Natural killer cell (primary cell): Measurements from ENCODE around the gene DRD4. TPM values are rescaled to one million over a fixed set of nuclear protein-coding genes. Genes with fewer than 3 reads are reported as not detected.
"Not testable (repeated sequence)": the region's sequence is repeated elsewhere in the genome, so short reads cannot be mapped to it uniquely, and the experiment has no call there.

ENCODE experiments used
- ATAC-seq, 3 donors: fragments of 150-1000 bp in 2 of 3; fragments of 200-7000 bp in 1 of 3; cut with Tn5 transposase; 1 replicate in 1 of 3; 2 replicates in 2 of 3; pipeline ENCODE4 v1.10.0; 2021; ENCODE audit warnings: mild to moderate bottlenecking in 2 of 3, moderate library complexity in 2 of 3
- DNase-seq, 2 donors: peaks; one replicate each; pipeline versions ENCODE4 v3.0.0 to v3.0.0-alpha.2; 2013 to 2021; ENCODE audit warnings: mixed read lengths in 1 of 2
- H3K27ac ChIP-seq: one replicate; pipeline ENCODE4 v1.5.1; 2013; ENCODE audit warnings: mild to moderate bottlenecking, low read length
- H3K27me3 ChIP-seq: one replicate; pipeline ENCODE4 v1.6.1; 2013; ENCODE audit warnings: low read length; ENCODE audit not compliant: control insufficient read depth, insufficient read depth
- H3K36me3 ChIP-seq: one replicate; pipeline ENCODE4 v1.6.1; 2013; ENCODE audit warnings: low read length; ENCODE audit not compliant: control insufficient read depth, insufficient read depth
- H3K4me1 ChIP-seq: one replicate; pipeline ENCODE4 v1.6.1; 2013; ENCODE audit warnings: low read length; ENCODE audit not compliant: control insufficient read depth, insufficient read depth
- H3K4me3 ChIP-seq: one replicate; pipeline ENCODE4 v1.5.1; 2013; ENCODE audit warnings: low read length
- H3K9me3 ChIP-seq: one replicate; pipeline ENCODE4 v1.6.1; 2013; ENCODE audit warnings: low read length; ENCODE audit not compliant: control insufficient read depth, insufficient read depth
- H3K27ac Mint-ChIP-seq, 2 donors: one replicate each; pipeline ENCODE4 v1.8.0; 2022; ENCODE audit warnings: mild to moderate bottlenecking in 2 of 2, mixed read lengths in 2 of 2, moderate library complexity in 1 of 2
- H3K27me3 Mint-ChIP-seq, 2 donors: one replicate each; pipeline ENCODE4 v1.8.0; 2022; ENCODE audit warnings: low read depth in 2 of 2, mixed read lengths in 2 of 2
- H3K36me3 Mint-ChIP-seq: one replicate; pipeline ENCODE4 v1.8.0; 2022; ENCODE audit warnings: mixed read lengths
- H3K4me1 Mint-ChIP-seq, 2 donors: one replicate each; pipeline ENCODE4 v1.8.0; 2022; ENCODE audit warnings: mixed read lengths in 2 of 2
- H3K4me3 Mint-ChIP-seq: one replicate; pipeline ENCODE4 v1.8.0; 2022; ENCODE audit warnings: mild to moderate bottlenecking, moderate library complexity, mixed read lengths
- H3K9me3 Mint-ChIP-seq, 2 donors: one replicate each; pipeline ENCODE4 v1.8.0; 2022; ENCODE audit warnings: mixed read lengths in 2 of 2
- WGBS: methylation state at CpG from one replicate; pipeline ENCODE4 v1.1.7; 2013; ENCODE audit warnings: missing lambda C conversion rate; ENCODE audit not compliant: insufficient coverage; 5-methylcytosine and 5-hydroxymethylcytosine counted together
- intact Hi-C: fragments of 100-400 bp; cut with micrococcal nuclease; formaldehyde crosslinking; loops from one replicate; pipeline ENCODE4 v1.14.2; 2022
- total RNA-seq, 4 donors: library from RNA; stranded (reverse); fragments of 120-200 nt in 1 of 4; gene quantifications; one replicate each; pipeline versions ENCODE4 v1.2.3 to v1.2.4, GENCODE V29; 2013 to 2022
- TF ChIP-seq, protein P1 (sequence below): fragments of 200-600 bp; IDR thresholded peaks from one replicate; pipeline ENCODE4 v1.8.0; 2022; ENCODE audit warnings: antibody characterized with exemption

The DRD4 gene
- total RNA-seq, 3 donors from 2014 or later (not counting 1 experiment from before 2014, with no cell fraction given) = 0.49 to 1.2 (median 0.61) TPM

DNA sequence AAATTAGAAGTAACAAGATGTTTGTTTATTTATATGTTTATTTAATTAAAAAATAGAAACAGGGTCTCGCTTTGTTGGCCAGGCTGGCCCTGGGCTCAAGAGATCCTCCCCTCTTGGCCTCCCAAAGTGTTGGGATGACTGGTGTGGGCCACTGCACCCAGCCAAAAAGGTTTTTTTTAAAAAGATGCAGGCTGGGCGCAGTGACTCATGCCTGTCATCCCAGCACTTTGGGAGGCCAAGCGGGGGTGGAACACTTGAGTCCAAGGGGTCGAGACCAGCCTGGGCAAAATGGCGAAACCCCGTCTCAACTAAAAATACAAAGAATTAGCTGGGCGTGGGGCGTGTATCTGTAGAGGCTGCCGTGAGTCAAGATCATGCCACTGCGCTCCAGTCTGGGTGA is 13.4 kb downstream of the DRD4 start:
- Histone ChIP-seq H3K27me3 (no peaks in the 10 kb centered on the region), H3K36me3 (peaks cover 6% of the 10 kb centered on the region), H3K9me3 (no peaks in the 10 kb centered on the region), H3K4me3 (no peak overlapping the region), H3K27ac (no peak overlapping the region), H3K4me1 (no peaks in the 10 kb centered on the region)
- intact Hi-C loops = loop anchor here (10.0 kb wide), 1 partner anchor 74 kb away; no protein-coding TSS in a partner anchor
- DNase-seq = no peak
- no peaks in the 10 kb centered on the region for H3K4me1 Mint-ChIP-seq
- WGBS = 94% methylated on average over 10 of the region's 10 CpGs
- H3K4me3 Mint-ChIP-seq = no peak overlapping the region
- H3K27ac Mint-ChIP-seq = no peak overlapping the region
- TF ChIP-seq, protein P1, sequence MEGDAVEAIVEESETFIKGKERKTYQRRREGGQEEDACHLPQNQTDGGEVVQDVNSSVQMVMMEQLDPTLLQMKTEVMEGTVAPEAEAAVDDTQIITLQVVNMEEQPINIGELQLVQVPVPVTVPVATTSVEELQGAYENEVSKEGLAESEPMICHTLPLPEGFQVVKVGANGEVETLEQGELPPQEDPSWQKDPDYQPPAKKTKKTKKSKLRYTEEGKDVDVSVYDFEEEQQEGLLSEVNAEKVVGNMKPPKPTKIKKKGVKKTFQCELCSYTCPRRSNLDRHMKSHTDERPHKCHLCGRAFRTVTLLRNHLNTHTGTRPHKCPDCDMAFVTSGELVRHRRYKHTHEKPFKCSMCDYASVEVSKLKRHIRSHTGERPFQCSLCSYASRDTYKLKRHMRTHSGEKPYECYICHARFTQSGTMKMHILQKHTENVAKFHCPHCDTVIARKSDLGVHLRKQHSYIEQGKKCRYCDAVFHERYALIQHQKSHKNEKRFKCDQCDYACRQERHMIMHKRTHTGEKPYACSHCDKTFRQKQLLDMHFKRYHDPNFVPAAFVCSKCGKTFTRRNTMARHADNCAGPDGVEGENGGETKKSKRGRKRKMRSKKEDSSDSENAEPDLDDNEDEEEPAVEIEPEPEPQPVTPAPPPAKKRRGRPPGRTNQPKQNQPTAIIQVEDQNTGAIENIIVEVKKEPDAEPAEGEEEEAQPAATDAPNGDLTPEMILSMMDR = no peak
- no peak for ATAC-seq
- H3K36me3 Mint-ChIP-seq = no peaks in the 10 kb centered on the region
- H3K9me3 Mint-ChIP-seq = no peaks in the 10 kb centered on the region
- H3K27me3 Mint-ChIP-seq = no peaks in the 10 kb centered on the region

- intact Hi-C loops = loop anchor here (10.0 kb wide), 1 partner anchor 72 kb away; no protein-coding TSS in a partner anchor
- H3K4me1 Mint-ChIP-seq = not testable (repeated sequence)
These were observed 16.1 kb downstream of the DRD4 start for GRCh38 chr11:653136-653535.

GRCh38 chr11:653837-654236 is 16.8 kb downstream of the DRD4 start:
- intact Hi-C loops = loop anchor here (10.0 kb wide), 1 partner anchor 71 kb away; no protein-coding TSS in a partner anchor
- Mint-ChIP-seq H3K4me3 (no peak overlapping the region), H3K27me3 (no peaks in the 10 kb centered on the region), H3K27ac (no peak overlapping the region), H3K9me3 (no peaks in the 10 kb centered on the region), H3K36me3 (no peaks in the 10 kb centered on the region), H3K4me1 (no peaks in the 10 kb centered on the region)
- TF ChIP-seq, protein P1 = no peak
- no peak for DNase-seq
- Histone ChIP-seq H3K4me1 (no peaks in the 10 kb centered on the region), H3K4me3 (no peak overlapping the region), H3K36me3 (peaks cover 13% of the 10 kb centered on the region), H3K9me3 (no peaks in the 10 kb centered on the region), H3K27ac (no peak overlapping the region), H3K27me3 (no peaks in the 10 kb centered on the region)
- ATAC-seq = no peak
- WGBS = 91% methylated on average over 15 of the region's 15 CpGs

More at GRCh38 chr11:653136-653535, 16.1 kb downstream of the DRD4 start:
- not testable (repeated sequence) for H3K36me3 ChIP-seq, H3K4me3 ChIP-seq, H3K4me1 ChIP-seq, H3K36me3 Mint-ChIP-seq, ATAC-seq, DNase-seq, H3K27ac Mint-ChIP-seq, H3K27me3 ChIP-seq, H3K27ac ChIP-seq, H3K9me3 ChIP-seq, H3K27me3 Mint-ChIP-seq, H3K9me3 Mint-ChIP-seq, H3K4me3 Mint-ChIP-seq
- WGBS = 93% methylated on average over 14 of the region's 14 CpGs

DNA sequence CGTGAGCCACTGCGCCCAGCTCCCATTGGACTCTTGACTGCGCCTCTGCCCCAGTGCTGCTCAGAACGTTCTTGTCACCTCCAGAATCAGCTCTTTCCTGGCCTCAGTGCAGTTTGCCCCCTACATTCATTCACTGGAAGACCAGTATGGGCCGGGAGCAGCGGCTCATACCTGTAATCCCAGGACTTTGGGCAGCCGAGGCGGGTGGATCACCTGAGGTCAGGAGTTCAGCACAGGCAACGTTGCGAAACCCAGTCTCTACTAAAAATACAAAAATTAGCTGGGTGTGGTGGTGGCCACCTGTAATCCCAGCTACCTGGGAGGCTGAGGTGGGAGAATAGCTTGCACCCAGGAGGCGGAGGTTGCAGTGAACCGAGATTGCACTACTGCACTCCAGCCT is 17.4 kb downstream of the DRD4 start:
- not testable (repeated sequence) for H3K4me1 ChIP-seq, H3K27me3 Mint-ChIP-seq, H3K27me3 ChIP-seq, H3K27ac ChIP-seq, H3K9me3 ChIP-seq, DNase-seq, H3K9me3 Mint-ChIP-seq, H3K4me3 ChIP-seq, H3K4me3 Mint-ChIP-seq, ATAC-seq, H3K27ac Mint-ChIP-seq, H3K4me1 Mint-ChIP-seq, H3K36me3 Mint-ChIP-seq
- intact Hi-C loops = loop anchor here (10.0 kb wide), 1 partner anchor 70 kb away; no protein-coding TSS in a partner anchor
- 97% methylated on average over 10 of the region's 12 CpGs for WGBS
- peaks cover 14% of the 10 kb centered on the region for H3K36me3 ChIP-seq
